HG02852 (cell line): ENCODE data around the gene OBI1.

Experiments
- ATAC-seq: cut with Tn5 transposase; IDR thresholded peaks from one replicate; pipeline ENCODE4 v1.9.1; 2021; ENCODE audit warnings: mild to moderate bottlenecking, moderate library complexity; ENCODE audit not compliant: unreplicated experiment

Gene OBI1

DNA sequence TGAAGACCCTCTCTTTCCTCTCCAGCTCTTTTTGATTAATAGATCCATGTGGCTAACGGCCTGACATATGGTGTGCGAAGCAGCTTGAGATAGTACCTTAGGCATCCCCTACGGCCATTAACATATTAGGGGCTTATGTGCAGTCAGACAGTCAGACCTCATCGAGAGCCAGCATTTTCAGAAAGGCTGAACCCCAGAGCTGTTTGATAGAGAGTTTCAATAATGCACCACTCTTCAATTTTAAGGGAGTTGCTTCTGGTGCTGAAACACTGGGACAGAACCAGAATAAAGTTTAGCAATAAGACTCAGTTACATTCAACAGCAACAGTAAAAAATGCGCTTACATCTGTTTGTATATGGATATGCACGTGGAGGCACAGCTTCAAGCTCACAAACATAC is 66.4 kb downstream of the OBI1 start:
- no peak for ATAC-seq

DNA sequence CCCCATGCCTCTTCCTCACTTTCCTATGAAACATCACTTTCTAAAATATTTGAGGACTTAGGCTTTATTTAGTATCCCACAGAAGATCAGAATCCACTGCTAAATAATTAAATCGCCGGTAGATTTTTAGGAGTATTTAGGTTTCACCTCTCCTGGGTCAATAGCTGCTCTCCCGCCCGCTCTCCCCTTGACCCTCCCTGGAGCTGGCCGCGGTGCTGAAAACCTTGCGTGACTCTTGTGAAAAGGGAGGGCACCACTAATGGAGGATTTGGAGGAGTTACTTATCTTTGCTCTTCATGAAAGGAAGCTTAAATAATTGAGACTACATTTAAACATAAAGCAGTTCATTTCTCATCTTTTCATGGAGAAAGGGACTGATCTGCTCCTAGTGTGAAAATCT is 69.7 kb downstream of the OBI1 start:
- ATAC-seq, result no peak

DNA sequence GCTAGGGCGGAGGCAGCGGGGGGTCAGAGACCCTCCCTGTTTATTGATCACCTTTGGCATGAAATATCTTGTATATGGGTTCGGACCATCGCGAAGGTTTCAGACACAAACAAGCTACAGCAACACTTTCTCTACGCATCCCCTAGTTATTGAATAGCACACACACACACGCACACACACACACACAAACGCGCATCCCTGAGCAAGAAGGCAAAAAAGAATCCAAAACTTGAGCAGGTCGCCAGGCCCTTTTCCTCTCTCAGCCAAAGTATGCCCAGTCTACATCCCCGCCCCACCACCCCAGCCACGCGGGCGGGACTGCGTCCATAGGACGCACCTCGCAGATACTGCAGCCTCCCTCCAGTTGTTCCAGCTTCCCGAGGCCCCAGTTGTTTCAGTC is 71.6 kb downstream of the OBI1 start:
- ATAC-seq, result no peak

DNA sequence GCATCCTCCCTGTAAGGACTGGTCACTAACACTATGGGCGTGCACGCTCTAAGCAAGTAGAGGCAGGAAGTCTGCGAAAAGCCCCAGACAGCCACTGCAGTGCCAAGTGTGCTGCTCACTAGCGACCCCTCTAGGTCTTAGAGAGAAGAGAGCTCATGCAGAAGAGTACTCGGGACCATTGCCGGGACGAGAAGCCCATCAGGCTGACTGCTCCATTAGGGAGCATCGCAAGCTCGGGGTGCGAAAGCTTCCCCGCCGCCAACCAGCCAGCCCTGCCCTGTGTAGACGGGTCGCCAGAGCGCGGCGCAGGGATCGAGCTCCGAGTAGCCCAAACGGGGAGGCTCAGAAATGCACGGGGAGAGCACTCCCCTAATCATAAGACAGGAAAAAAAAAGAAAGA is 72.2 kb downstream of the OBI1 start:
- ATAC-seq, result no peak

DNA sequence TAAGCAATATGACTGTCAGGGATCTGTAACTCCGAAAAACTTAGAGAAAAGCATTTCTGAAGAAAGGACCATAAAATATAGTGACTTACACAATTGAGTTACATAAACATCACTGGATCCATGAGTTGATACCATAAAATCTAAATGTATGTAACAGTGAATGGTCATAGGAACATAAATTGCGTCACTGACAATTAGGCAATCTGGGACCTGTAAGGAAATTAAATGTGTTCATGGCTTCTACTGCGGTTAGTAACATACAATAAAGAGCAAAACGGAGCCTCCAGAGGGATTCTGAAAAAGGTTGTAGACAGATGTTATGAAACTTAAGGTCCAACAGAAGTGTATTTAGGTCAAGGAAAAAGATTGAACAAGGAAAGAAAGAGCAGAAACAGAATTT is 82.7 kb downstream of the OBI1 start:
- no peak for ATAC-seq

DNA sequence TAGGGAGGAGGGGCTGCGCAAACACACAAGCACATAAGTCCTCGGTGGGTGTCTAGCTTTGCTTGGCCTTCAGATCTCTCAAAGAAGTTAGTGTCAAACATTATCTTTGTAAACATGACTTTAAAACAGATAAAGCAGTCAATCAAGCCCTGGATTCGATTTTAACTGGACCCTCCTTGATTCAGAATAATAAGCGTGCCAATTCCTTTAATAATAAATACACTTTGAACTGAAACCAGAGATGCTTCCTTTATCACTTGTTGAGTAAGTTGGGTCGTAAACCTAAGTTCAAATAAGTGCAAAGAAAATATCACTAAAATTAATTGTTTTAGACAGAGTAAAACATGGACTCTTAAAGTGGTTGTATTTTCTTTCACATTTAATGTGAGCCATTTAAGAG is 86.5 kb downstream of the OBI1 start:
- no peak for ATAC-seq

DNA sequence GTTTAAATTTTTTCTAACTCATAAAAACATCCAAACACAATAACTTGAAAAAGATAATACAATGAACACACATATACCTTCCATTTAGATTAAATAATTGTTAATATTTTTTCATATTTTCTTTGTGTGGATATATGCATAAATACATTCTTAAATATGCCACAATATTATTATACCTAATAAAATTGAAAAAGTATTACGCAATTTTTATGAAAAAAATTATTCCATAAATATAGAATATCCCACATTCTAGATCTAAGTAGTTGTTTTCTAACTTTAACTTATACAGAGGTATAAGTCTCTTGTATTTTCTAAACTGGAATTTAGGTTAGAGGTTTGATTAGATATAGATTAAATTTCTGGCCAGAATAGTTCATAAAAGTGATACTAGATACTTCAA is 89.9 kb downstream of the OBI1 start:
- no peak for ATAC-seq

DNA sequence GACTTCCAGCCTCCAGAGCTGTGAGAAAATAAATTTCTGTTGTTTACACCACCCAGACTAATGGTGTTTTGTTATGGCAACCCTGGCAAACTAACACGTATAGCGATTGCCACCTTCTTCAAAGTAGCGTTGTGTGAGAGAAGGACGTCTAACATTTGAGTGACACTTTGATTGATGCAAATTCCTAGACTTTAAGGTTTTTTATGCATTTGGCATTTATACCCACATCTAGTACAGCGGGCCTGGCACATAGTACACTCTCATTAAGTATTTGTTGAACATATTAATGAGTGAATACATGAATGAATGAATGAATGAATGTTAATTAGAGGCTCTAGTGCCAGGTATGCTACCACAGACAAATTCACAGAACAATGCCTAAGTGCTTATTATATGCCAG is 92.3 kb downstream of the OBI1 start:
- no peak for ATAC-seq
